Esophagus squamous epithelium (tissue), 5 donors: Measurements from ENCODE around the gene SH2D1A. TPM values are rescaled to one million over a fixed set of nuclear protein-coding genes. Genes with fewer than 3 reads are reported as not detected.

Experiments
- DNase-seq: peaks from one replicate; lab custom pipeline; 2025; lab: John Stamatoyannopoulos, UW
- H3K27ac ChIP-seq, 4 donors: fragments of 200-600 bp; sonication (generic); one replicate each; pipeline ENCODE4 v1.5.1; 2016 to 2019; ENCODE audit warnings: mild to moderate bottlenecking in 1 of 4
- H3K27me3 ChIP-seq, 4 donors: fragments of 200-600 bp; sonication (generic); 1 replicate in 3 of 4; 2 replicates in 1 of 4; pipeline versions ENCODE4 v1.5.1 to v1.6.0; 2017 to 2021; ENCODE audit warnings: antibody characterized with exemption in 1 of 4
- H3K36me3 ChIP-seq, 3 donors: fragments of 200-600 bp; sonication (generic); one replicate each; pipeline ENCODE4 v1.5.1; 2016 to 2019
- H3K4me1 ChIP-seq, 3 donors: fragments of 200-600 bp; sonication (generic); one replicate each; pipeline ENCODE4 v1.5.1; 2017 to 2019
- H3K4me3 ChIP-seq, 4 donors: fragments of 200-600 bp; sonication (generic); 1 replicate in 3 of 4; 2 replicates in 1 of 4; pipeline ENCODE4 v1.5.1; 2016 to 2019; ENCODE audit warnings: mild to moderate bottlenecking in 2 of 4, moderate library complexity in 1 of 4
- H3K9me3 ChIP-seq, 3 donors: fragments of 200-600 bp; sonication (generic); one replicate each; pipeline ENCODE4 v1.5.1; 2016 to 2019
- CTCF ChIP-seq, 6 experiments: fragments of 450-650 bp in 4 of 6; fragments of 200-600 bp in 2 of 6; sonication (generic) in 2 of 6; IDR thresholded peaks; one replicate each; pipeline ENCODE4 v1.5.1; 2016 to 2019; ENCODE audit warnings: antibody characterized with exemption in 6 of 6, mild to moderate bottlenecking in 4 of 6, moderate library complexity in 4 of 6
- POLR2A ChIP-seq, 4 donors: fragments of 450-650 bp; IDR thresholded peaks; one replicate each; pipeline ENCODE4 v1.6.1; 2017; ENCODE audit warnings: antibody characterized with exemption in 4 of 4, mild to moderate bottlenecking in 4 of 4, moderate library complexity in 3 of 4
- whole genome bisulfite sequencing, 2 donors: methylation state at CpG; one replicate each; pipeline ENCODE4 v1.1.5; 2018; 5-methylcytosine and 5-hydroxymethylcytosine counted together
- intact Hi-C: fragments of 100-400 bp; cut with DNase I; formaldehyde crosslinking; loops from one replicate; pipeline ENCODE4 v1.15.0; 2022
- total RNA-seq, 4 donors: library from RNA; depleted of rRNA; stranded (reverse); fragments of >200 nt; gene quantifications; one replicate each; pipeline ENCODE4 v1.1.0, GENCODE V29; 2016
- donor health status: DM: yes; HTN: yes; CAD: no.

Gene SH2D1A
- total RNA-seq, 4 donors from 2014 or later: 0.53 to 2.1 (median 1.4) TPM; not detected in 1

- TF ChIP-seq CTCF (IDR thresholded peaks at IDR 0.05) (no peak), POLR2A (IDR thresholded peaks at IDR 0.05) (no peak)
- H3K27me3 ChIP-seq: no peaks in the 10 kb centered on the region
- WGBS, 2 donors: 50 to 86% methylated on average over 1 of the region's 1 CpG
- DNase-seq: no peak
- H3K27ac ChIP-seq: no peak overlapping the region
- no peaks in the 10 kb centered on the region for H3K4me1 ChIP-seq
- H3K9me3 ChIP-seq: no peaks in the 10 kb centered on the region
- intact Hi-C loops: no loop called here
- no peak overlapping the region for H3K4me3 ChIP-seq
- no peaks in the 10 kb centered on the region for H3K36me3 ChIP-seq
Observed at GRCh38 chrX:124373348-124373747, 27.0 kb downstream of the SH2D1A start.

- Histone ChIP-seq H3K27me3 (no peaks in the 10 kb centered on the region), H3K4me1 (no peaks in the 10 kb centered on the region), H3K9me3 (no peaks in the 10 kb centered on the region), H3K4me3 (no peak overlapping the region), H3K36me3 (no peaks in the 10 kb centered on the region), H3K27ac (no peak overlapping the region)
- intact Hi-C loops: no loop called here
- DNase-seq: no peak
- TF ChIP-seq POLR2A (IDR thresholded peaks at IDR 0.05) (no peak), CTCF (IDR thresholded peaks at IDR 0.05) (no peak)
- 42 to 47% methylated on average over 4 of the region's 4 CpGs for WGBS, 2 donors
Observed at GRCh38 chrX:124378643-124379042, 32.3 kb downstream of the SH2D1A start.

GRCh38 chrX:124383354-124383753 is 37.0 kb downstream of the SH2D1A start:
- H3K4me3 ChIP-seq: no peak overlapping the region
- intact Hi-C loops: no loop called here
- no peaks in the 10 kb centered on the region for H3K4me1 ChIP-seq
- no peak overlapping the region for H3K27ac ChIP-seq
- H3K36me3 ChIP-seq: no peaks in the 10 kb centered on the region
- H3K27me3 ChIP-seq: no peaks in the 10 kb centered on the region
- H3K9me3 ChIP-seq: no peaks in the 10 kb centered on the region
- DNase-seq: no peak
- 68 to 76% methylated on average over 4 of the region's 4 CpGs for WGBS, 2 donors
- TF ChIP-seq CTCF (IDR thresholded peaks at IDR 0.05) (no peak), POLR2A (IDR thresholded peaks at IDR 0.05) (no peak)

- TF ChIP-seq CTCF (IDR thresholded peaks at IDR 0.05) (no peak), POLR2A (IDR thresholded peaks at IDR 0.05) (no peak)
- Histone ChIP-seq H3K27me3 (no peaks in the 10 kb centered on the region), H3K27ac (no peak overlapping the region), H3K36me3 (no peaks in the 10 kb centered on the region), H3K4me1 (no peaks in the 10 kb centered on the region), H3K9me3 (no peaks in the 10 kb centered on the region), H3K4me3 (no peak overlapping the region)
- WGBS, 2 donors: 55 to 73% methylated on average over 2 to 6 of the region's 6 CpGs
- DNase-seq: no peak
- intact Hi-C loops: no loop called here
Observed at GRCh38 chrX:124386401-124386800, 40.0 kb downstream of the SH2D1A start.

GRCh38 chrX:124388562-124388961 is 42.2 kb downstream of the SH2D1A start:
- H3K9me3 ChIP-seq: no peaks in the 10 kb centered on the region
- no peaks in the 10 kb centered on the region for H3K27me3 ChIP-seq
- 0% methylated on average over 1 to 2 of the region's 2 CpGs for WGBS, 2 donors
- H3K36me3 ChIP-seq: no peaks in the 10 kb centered on the region
- H3K4me1 ChIP-seq: no peaks in the 10 kb centered on the region
- TF ChIP-seq CTCF (IDR thresholded peaks at IDR 0.05) (peak; percentile 44 to 77 (median 48)), POLR2A (IDR thresholded peaks at IDR 0.05) (no peak)
- intact Hi-C loops: no loop called here
- H3K4me3 ChIP-seq: no peak overlapping the region
- H3K27ac ChIP-seq: no peak overlapping the region
- DNase-seq: no peak
